ENCODE results near the gene FLYWCH2. TPM values are rescaled to one million over a fixed set of nuclear protein-coding genes. Genes with fewer than 3 reads are reported as not detected.

Gene FLYWCH2
- total and polyA plus RNA-seq, 2 of the 4 experiments (the other 2 are of a cell fraction) = 42.3 to 66.3 TPM

DNA sequence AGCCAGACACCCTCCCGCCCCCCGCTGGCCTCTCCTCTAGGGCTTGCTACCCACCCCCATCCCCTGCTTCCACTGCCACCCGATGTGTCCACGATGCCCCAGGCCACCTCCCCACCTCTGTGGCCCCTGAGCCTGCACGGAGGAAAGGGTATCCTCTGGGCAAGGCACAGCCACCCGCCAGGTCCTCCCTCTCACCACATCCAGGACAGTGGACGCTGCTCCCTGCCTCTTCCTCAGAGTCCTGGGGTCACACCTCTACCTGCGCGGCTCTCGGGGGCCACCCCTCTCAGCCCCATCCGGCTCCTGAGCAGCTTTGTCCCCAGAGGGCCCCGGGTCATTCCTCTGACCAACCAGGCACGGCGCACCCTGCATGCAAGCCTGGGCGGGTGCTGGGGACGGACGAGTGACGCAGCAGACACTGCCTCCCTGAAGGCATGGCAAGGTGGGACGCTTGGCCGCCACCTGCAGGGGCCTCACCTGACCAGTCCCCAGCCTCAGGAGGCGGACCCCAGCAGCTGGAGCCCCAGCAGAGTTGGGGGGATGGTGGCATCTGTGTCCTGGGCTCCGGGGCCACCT is 53.5 kb downstream of the FLYWCH2 start:
- no peaks in the 10 kb centered on the region for H3K4me1 ChIP-seq (ENCODE audit: control insufficient read depth, insufficient read depth, low read length)
- dilution Hi-C loops (cut with HindIII; ENCODE audit: low sequenced_read_pairs, unreplicated experiment) = no loop called here
- no peaks in the 10 kb centered on the region for H4K20me1 ChIP-seq (ENCODE audit: insufficient read depth, low read length)
- no peak overlapping the region for H3K4ac ChIP-seq (ENCODE audit: low read depth, low read length)
- peaks cover 69% of the 10 kb centered on the region for H3K36me3 ChIP-seq (ENCODE audit: control insufficient read depth, insufficient read depth, low read length)
- no peaks in the 10 kb centered on the region for H3K9me3 ChIP-seq (ENCODE audit: control insufficient read depth, insufficient read depth, low read length)
- H3K56ac ChIP-seq (ENCODE audit: extremely low read depth, insufficient read depth, low read length) = no peak overlapping the region
- no peak overlapping the region for H3K4me2 ChIP-seq (ENCODE audit: low read depth, low read length)
- H2AFZ ChIP-seq (replicated peaks; ENCODE audit: low read length, poor library complexity) = no peak overlapping the region
- H3K27ac ChIP-seq (ENCODE audit: insufficient read depth, low read length) = no peak overlapping the region
- H3K14ac ChIP-seq (replicated peaks; ENCODE audit: low read depth, low read length) = no peak overlapping the region
- in situ Hi-C loops (cut with MboI; ENCODE audit: low sequenced_read_pairs) = no loop called here
- H4K8ac ChIP-seq (ENCODE audit: low read depth in 2 of 2, low read length in 2 of 2) = no peak overlapping the region
- WGBS, 2 experiments (ENCODE audit: extremely low coverage in 2 of 2, insufficient read length in 1 of 2) = 93% methylated on average over 4 of the region's 22 CpGs; no CpG with 5 or more reads in 1 of the 2 experiments
- H3K79me1 ChIP-seq (ENCODE audit: low read depth in 1 of 2, low read length in 2 of 2) = peaks cover 0 to 4% of the 10 kb centered on the region in 2 experiments; a peak in 1 of 4 replicates
- H2BK20ac ChIP-seq (ENCODE audit: low read depth, low read length) = no peak overlapping the region
- intact Hi-C loops (cut with micrococcal nuclease) = no loop called here
- ChIA-PET CTCF (no interaction called here), POLR2A (ENCODE audit: unreplicated experiment) (no interaction called here)
- no peak overlapping the region for H2AK5ac ChIP-seq (ENCODE audit: low read depth, low read length)
- H4K5ac ChIP-seq (ENCODE audit: low read depth, low read length) = no peak overlapping the region
- ATAC-seq (ENCODE audit: low read depth) (no peak), DNase-seq (no peak)
- no peak for TF ChIP-seq CHD1 (IDR thresholded peaks at IDR 0.05; ENCODE audit: low read depth, low read length)
- no peak for TF ChIP-seq FOS (IDR thresholded peaks at IDR 0.05; ENCODE audit: low read depth, low read length)
- TF ChIP-seq MAFK (IDR thresholded peaks at IDR 0.05; ENCODE audit: low read depth, low read length) = no peak
- no peak for TF ChIP-seq RAD21 (IDR thresholded peaks at IDR 0.05; ENCODE audit: low read length)
- no peak for TF ChIP-seq RCOR1 (IDR thresholded peaks at IDR 0.05; ENCODE audit: insufficient replicate concordance, low read length)
- TF ChIP-seq CEBPB (IDR thresholded peaks at IDR 0.05; ENCODE audit: low read depth, low read length) = no peak
- no peak for TF ChIP-seq MAZ (IDR thresholded peaks at IDR 0.05; ENCODE audit: borderline replicate concordance, low read depth, low read length)
- no peak for TF ChIP-seq RFX5 (IDR thresholded peaks at IDR 0.05; ENCODE audit: low read depth, low read length)
- TF ChIP-seq, protein P1, sequence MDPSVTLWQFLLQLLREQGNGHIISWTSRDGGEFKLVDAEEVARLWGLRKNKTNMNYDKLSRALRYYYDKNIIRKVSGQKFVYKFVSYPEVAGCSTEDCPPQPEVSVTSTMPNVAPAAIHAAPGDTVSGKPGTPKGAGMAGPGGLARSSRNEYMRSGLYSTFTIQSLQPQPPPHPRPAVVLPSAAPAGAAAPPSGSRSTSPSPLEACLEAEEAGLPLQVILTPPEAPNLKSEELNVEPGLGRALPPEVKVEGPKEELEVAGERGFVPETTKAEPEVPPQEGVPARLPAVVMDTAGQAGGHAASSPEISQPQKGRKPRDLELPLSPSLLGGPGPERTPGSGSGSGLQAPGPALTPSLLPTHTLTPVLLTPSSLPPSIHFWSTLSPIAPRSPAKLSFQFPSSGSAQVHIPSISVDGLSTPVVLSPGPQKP (IDR thresholded peaks at IDR 0.05; ENCODE audit: borderline replicate concordance, low read depth, low read length) = no peak
- no peak for TF ChIP-seq POLR2A (IDR thresholded peaks at IDR 0.05; ENCODE audit: low read depth, low read length)
- no peak for TF ChIP-seq SMC3 (IDR thresholded peaks at IDR 0.05; ENCODE audit: low read depth, low read length)
- H2BK120ac ChIP-seq (ENCODE audit: low read depth, low read length) = no peak overlapping the region
- no peak overlapping the region for H2BK5ac ChIP-seq (ENCODE audit: low read depth, low read length, poor library complexity, severe bottlenecking)
- no peaks in the 10 kb centered on the region for H3K9me1 ChIP-seq (ENCODE audit: insufficient read depth, low read length)
- no peak overlapping the region for H4K91ac ChIP-seq (ENCODE audit: insufficient read depth, low read depth, low read length)
- no peak overlapping the region for H2BK15ac ChIP-seq (ENCODE audit: low read depth, low read length)
- H3K18ac ChIP-seq (ENCODE audit: low read depth, low read length) = no peak overlapping the region
- H2AK9ac ChIP-seq (replicated peaks; ENCODE audit: low read depth, low read length, poor library complexity) = no peak overlapping the region
- no peak overlapping the region for H3K9ac ChIP-seq (ENCODE audit: low read depth, low read length)
- H3K23ac ChIP-seq (ENCODE audit: low read depth, low read length) = no peak overlapping the region
- H3K27me3 ChIP-seq (ENCODE audit: control insufficient read depth, insufficient read depth, low read length) = no peaks in the 10 kb centered on the region
- BruUV-seq (replicated peaks) = no TSS peak
- H3K4me3 ChIP-seq (ENCODE audit: insufficient read depth, low read depth, low read length) = no peak overlapping the region
